Kidney (tissue), 14 donors: ENCODE data around the gene GAP43. TPM values are rescaled to one million over a fixed set of nuclear protein-coding genes. Genes with fewer than 3 reads are reported as not detected.

ENCODE experiments used
- DNase-seq, 5 donors: peaks; one replicate each; pipeline ENCODE4 v3.0.0-alpha.2; 2013 to 2020
- FAIRE-seq: peaks from 2 replicates; lab custom pipeline; 2012; peaks lifted over from hg19 to GRCh38; lab: Jason Lieb, UNC
- H3K27ac ChIP-seq, 2 donors: one replicate each; pipeline ENCODE4 v1.7.0; 2013; ENCODE audit warnings: low read depth in 2 of 2, low read length in 2 of 2, inconsistent platforms in 1 of 2
- H3K27me3 ChIP-seq: one replicate; pipeline ENCODE4 v1.7.1; 2013; ENCODE audit warnings: low read length, inconsistent platforms; ENCODE audit not compliant: control insufficient read depth, insufficient read depth
- H3K36me3 ChIP-seq, 3 donors: one replicate each; pipeline versions ENCODE4 v1.7.0 to v1.7.1; 2013; ENCODE audit warnings: low read length in 3 of 3, control low read depth in 1 of 3, inconsistent platforms in 1 of 3; ENCODE audit not compliant: insufficient read depth in 3 of 3, control insufficient read depth in 2 of 3
- H3K4me1 ChIP-seq, 3 donors: one replicate each; pipeline versions ENCODE4 v1.7.0 to v1.7.1; 2013; ENCODE audit warnings: low read length in 3 of 3, inconsistent platforms in 1 of 3, low read depth in 1 of 3; ENCODE audit not compliant: control insufficient read depth in 2 of 3, insufficient read depth in 2 of 3
- H3K4me3 ChIP-seq, 3 donors: one replicate each; pipeline versions ENCODE4 v1.7.0 to v1.8.1; 2013; ENCODE audit warnings: low read length in 3 of 3, control low read depth in 1 of 3, inconsistent platforms in 1 of 3
- H3K9ac ChIP-seq, 3 donors: one replicate each; pipeline versions ENCODE4 v1.7.0 to v1.7.1; 2013; ENCODE audit warnings: low read length in 3 of 3, control low read depth in 1 of 3, inconsistent platforms in 1 of 3
- H3K9me3 ChIP-seq, 3 donors: one replicate each; pipeline versions ENCODE4 v1.7.0 to v1.7.1; 2013; ENCODE audit warnings: low read length in 3 of 3, control low read depth in 1 of 3, inconsistent platforms in 1 of 3; ENCODE audit not compliant: control insufficient read depth in 2 of 3, insufficient read depth in 1 of 3
- intact Hi-C: fragments of 100-400 bp; cut with DNase I; formaldehyde crosslinking; loops from one replicate; pipeline ENCODE4 v1.11.1; 2022
- polyA plus RNA-seq: library from polyadenylated mRNA; stranded (reverse); fragments of 350-450 nt; fragmentation: Illumina TruSeq; extraction: RNeasy Lipid Tissue Mini Kit (QIAGEN cat#74804); gene quantifications from one replicate; pipeline ENCODE4 v1.2.3, GENCODE V29; 2014; ENCODE audit warnings: low read depth, low replicate concordance; ENCODE audit not compliant: insufficient read depth
- total RNA-seq: library from RNA; stranded (reverse); fragmentation: NEBNext Ultra II Directional; extraction: Animal tissue kit (Norgen Biotek cat#: 25700); gene quantifications from one replicate; pipeline ENCODE4 v1.2.1, GENCODE V29; 2021
- TF ChIP-seq, protein P1 (sequence below): IDR thresholded peaks from 3 replicates; pipeline ENCODE4 v1.5.1; 2012; ENCODE audit warnings: mild to moderate bottlenecking, moderate library complexity, borderline replicate concordance; ENCODE audit not compliant: insufficient read depth; ENCODE audit errors: extremely low read depth
- donor health status: control.
- donor health status: control.
- donor health status: control.
- donor health status: control.
- donor health status: control.
- donor health status: DM: yes; HTN: yes; CAD: no.
- donor health status: Normal renal cell carcinoma (clear cell type).

GAP43 gene
- total and polyA plus RNA-seq, 2 donors from 2014 or later = 0.19 TPM; not detected in 1

DNA sequence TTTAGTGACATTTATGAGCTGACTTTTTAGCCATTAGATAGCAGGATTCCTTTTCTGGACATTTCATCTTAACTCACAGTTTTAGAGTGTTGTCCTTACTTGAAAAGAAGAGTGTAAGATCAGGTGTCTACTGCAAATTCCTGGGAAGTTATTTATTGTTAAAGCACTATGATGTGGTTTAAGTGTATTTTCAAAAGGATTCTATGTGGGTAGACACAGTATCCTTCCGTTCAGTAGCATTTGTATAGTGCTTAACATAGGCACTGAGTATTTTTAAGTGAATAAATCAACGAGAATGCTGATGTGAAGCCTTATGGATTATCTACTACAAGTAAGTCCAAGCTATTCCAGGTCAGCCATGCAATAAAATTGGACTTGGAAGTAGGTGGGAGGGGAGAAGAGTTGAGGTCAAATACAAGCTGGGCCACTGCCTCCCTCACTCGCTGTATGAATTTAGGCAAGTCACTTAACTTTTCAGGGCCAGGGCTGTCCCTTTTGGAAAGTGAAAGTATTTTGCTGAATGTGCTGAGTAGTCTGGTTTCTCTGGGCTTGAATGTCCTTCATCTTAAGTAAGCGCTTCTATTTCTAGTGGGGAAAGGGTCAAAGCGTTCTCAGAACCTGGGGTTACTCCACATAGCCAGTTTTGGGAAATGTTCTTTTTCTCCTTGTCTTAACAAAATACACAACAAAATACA, 48.6 kb downstream of the GAP43 start:
- Histone ChIP-seq H3K4me1 (no peaks in the 10 kb centered on the region), H3K4me3 (peak overlapping the region in 2 of 3 donors; percentile 21 to 43), H3K27me3 (no peaks in the 10 kb centered on the region), H3K9ac (no peak overlapping the region), H3K9me3 (no peaks in the 10 kb centered on the region), H3K36me3 (no peaks in the 10 kb centered on the region), H3K27ac (no peak overlapping the region)
- no peak for FAIRE-seq
- DNase-seq = peak in 2 of 5 donors; percentile 24 to 34
- intact Hi-C loops = no loop called here
- TF ChIP-seq, protein P1, sequence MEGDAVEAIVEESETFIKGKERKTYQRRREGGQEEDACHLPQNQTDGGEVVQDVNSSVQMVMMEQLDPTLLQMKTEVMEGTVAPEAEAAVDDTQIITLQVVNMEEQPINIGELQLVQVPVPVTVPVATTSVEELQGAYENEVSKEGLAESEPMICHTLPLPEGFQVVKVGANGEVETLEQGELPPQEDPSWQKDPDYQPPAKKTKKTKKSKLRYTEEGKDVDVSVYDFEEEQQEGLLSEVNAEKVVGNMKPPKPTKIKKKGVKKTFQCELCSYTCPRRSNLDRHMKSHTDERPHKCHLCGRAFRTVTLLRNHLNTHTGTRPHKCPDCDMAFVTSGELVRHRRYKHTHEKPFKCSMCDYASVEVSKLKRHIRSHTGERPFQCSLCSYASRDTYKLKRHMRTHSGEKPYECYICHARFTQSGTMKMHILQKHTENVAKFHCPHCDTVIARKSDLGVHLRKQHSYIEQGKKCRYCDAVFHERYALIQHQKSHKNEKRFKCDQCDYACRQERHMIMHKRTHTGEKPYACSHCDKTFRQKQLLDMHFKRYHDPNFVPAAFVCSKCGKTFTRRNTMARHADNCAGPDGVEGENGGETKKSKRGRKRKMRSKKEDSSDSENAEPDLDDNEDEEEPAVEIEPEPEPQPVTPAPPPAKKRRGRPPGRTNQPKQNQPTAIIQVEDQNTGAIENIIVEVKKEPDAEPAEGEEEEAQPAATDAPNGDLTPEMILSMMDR = no peak

DNA sequence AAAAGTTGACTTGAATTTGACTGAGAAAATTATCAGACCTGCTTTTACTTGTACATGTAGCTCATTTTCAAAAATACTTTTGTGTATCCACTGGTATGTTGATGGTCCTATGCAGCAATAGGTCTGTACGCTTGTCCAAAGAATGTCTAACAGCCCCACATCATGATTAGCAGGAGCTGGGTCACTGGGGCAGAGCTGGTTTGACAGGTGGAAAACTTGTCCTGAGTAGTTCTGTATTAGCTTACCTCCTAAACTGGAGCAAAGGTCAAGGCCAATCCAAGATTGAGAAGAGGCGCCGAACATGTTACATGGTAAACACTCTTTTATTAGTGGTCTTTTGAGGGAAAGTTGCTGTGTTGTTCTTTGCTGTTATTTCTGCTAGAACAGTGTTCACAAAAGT, 50.6 kb downstream of the GAP43 start:
- no peak overlapping the region for H3K9ac ChIP-seq
- FAIRE-seq (no peak), DNase-seq (peak in 1 of 5 donors; percentile 20)
- no peaks in the 10 kb centered on the region for H3K9me3 ChIP-seq
- no peak overlapping the region for H3K4me3 ChIP-seq
- no peak overlapping the region for H3K27ac ChIP-seq
- intact Hi-C loops = no loop called here
- H3K36me3 ChIP-seq = no peaks in the 10 kb centered on the region
- H3K27me3 ChIP-seq = no peaks in the 10 kb centered on the region
- H3K4me1 ChIP-seq = no peaks in the 10 kb centered on the region
- TF ChIP-seq, protein P1 = no peak

DNA sequence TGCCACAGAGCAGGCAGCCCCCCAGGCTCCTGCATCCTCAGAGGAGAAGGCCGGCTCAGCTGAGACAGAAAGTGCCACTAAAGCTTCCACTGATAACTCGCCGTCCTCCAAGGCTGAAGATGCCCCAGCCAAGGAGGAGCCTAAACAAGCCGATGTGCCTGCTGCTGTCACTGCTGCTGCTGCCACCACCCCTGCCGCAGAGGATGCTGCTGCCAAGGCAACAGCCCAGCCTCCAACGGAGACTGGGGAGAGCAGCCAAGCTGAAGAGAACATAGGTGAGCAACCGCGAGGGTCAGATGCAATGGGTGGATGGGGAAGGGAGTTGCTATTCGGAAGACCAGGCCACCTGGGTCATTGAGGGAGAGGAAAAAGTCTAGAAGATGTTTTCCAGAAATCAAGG, 53.0 kb downstream of the GAP43 start:
- FAIRE-seq = no peak
- H3K4me3 ChIP-seq = no peak overlapping the region
- H3K36me3 ChIP-seq = no peaks in the 10 kb centered on the region
- H3K27me3 ChIP-seq = no peaks in the 10 kb centered on the region
- intact Hi-C loops = no loop called here
- no peak overlapping the region for H3K9ac ChIP-seq
- no peaks in the 10 kb centered on the region for H3K9me3 ChIP-seq
- DNase-seq = peak in 1 of 5 donors; percentile 46
- H3K27ac ChIP-seq = no peak overlapping the region
- H3K4me1 ChIP-seq = no peaks in the 10 kb centered on the region
- TF ChIP-seq, protein P1 = no peak
